WTC11 (cell line): ENCODE data around the gene CLK2. TPM values are rescaled to one million over a fixed set of nuclear protein-coding genes. Genes with fewer than 3 reads are reported as not detected.
A peak's percentile ranks its signal among the peaks of the same experiment; 100 is the strongest.

ENCODE experiments used
- AFF4 ChIP-seq: sonication (generic); formaldehyde crosslinking; IDR thresholded peaks from 2 replicates; pipeline ENCODE4 v1.8.1; 2023; ENCODE audit warnings: mild to moderate bottlenecking, missing genetic modification reagents, borderline replicate concordance
- ARID4B ChIP-seq: sonication (generic); formaldehyde crosslinking; IDR thresholded peaks from 2 replicates; pipeline ENCODE4 v1.8.0; 2023; ENCODE audit warnings: missing genetic modification reagents, mild to moderate bottlenecking, borderline replicate concordance
- ELF4 ChIP-seq: sonication (generic); formaldehyde crosslinking; IDR thresholded peaks from 2 replicates; pipeline ENCODE4 v1.8.1; 2022; ENCODE audit warnings: low read depth, mild to moderate bottlenecking, moderate library complexity, missing genetic modification reagents
- GTF2I ChIP-seq: fragments of 250-450 bp; sonication (Bioruptor Pico); conservative IDR thresholded peaks from 2 replicates; pipeline ENCODE4 v1.4.0; 2021; ENCODE audit warnings: mild to moderate bottlenecking
- JUN ChIP-seq: sonication (generic); formaldehyde crosslinking; IDR thresholded peaks from 2 replicates; pipeline ENCODE4 v1.8.0; 2023; ENCODE audit warnings: mild to moderate bottlenecking, missing genetic modification reagents
- MYBL2 ChIP-seq: sonication (generic); formaldehyde crosslinking; IDR thresholded peaks from 2 replicates; pipeline ENCODE4 v1.8.1; 2023; ENCODE audit warnings: mild to moderate bottlenecking, moderate library complexity, missing genetic modification reagents
- NFATC4 ChIP-seq: fragments of 250-450 bp; sonication (Bioruptor Pico); IDR thresholded peaks from 2 replicates; pipeline ENCODE4 v1.9.0; 2021; ENCODE audit warnings: mild to moderate bottlenecking
- NFYB ChIP-seq: sonication (generic); formaldehyde crosslinking; conservative IDR thresholded peaks from 2 replicates; pipeline ENCODE4 v1.8.0; 2022; ENCODE audit warnings: low read depth, missing genetic modification reagents
- NR1H2 ChIP-seq: sonication (generic); formaldehyde crosslinking; IDR thresholded peaks from 2 replicates; pipeline ENCODE4 v1.9.0; 2021; ENCODE audit warnings: mild to moderate bottlenecking, moderate library complexity, missing genetic modification reagents
- SMAD3 ChIP-seq: sonication (generic); formaldehyde crosslinking; IDR thresholded peaks from 2 replicates; pipeline ENCODE4 v1.8.0; 2022; ENCODE audit warnings: missing genetic modification reagents, mild to moderate bottlenecking, borderline replicate concordance
- TEAD1 ChIP-seq: sonication (generic); formaldehyde crosslinking; IDR thresholded peaks from 2 replicates; pipeline ENCODE4 v1.8.0; 2022; ENCODE audit warnings: mild to moderate bottlenecking, missing genetic modification reagents
- TP53 ChIP-seq: sonication (generic); formaldehyde crosslinking; IDR thresholded peaks from 2 replicates; pipeline ENCODE4 v1.8.1; 2023; ENCODE audit warnings: mild to moderate bottlenecking, missing genetic modification reagents
- ZNF232 ChIP-seq: sonication (generic); formaldehyde crosslinking; IDR thresholded peaks from 2 replicates; pipeline ENCODE4 v1.8.0; 2022; ENCODE audit warnings: mild to moderate bottlenecking, missing genetic modification reagents
- ZNF263 ChIP-seq: sonication (generic); formaldehyde crosslinking; IDR thresholded peaks from 2 replicates; pipeline ENCODE4 v1.8.1; 2022; ENCODE audit warnings: low read depth, mild to moderate bottlenecking, moderate library complexity, missing genetic modification reagents
- ZNF396 ChIP-seq: fragments of 250-450 bp; sonication (Bioruptor Pico); IDR thresholded peaks from 2 replicates; pipeline ENCODE4 v1.8.0; 2021; ENCODE audit warnings: mild to moderate bottlenecking, moderate library complexity, borderline replicate concordance
- ZNF423 ChIP-seq: fragments of 250-450 bp; sonication (Bioruptor Pico); IDR thresholded peaks from 2 replicates; pipeline ENCODE4 v2.1.2; 2022; ENCODE audit warnings: mild to moderate bottlenecking, moderate library complexity
- ZNF425 ChIP-seq: fragments of 250-450 bp; sonication (Bioruptor Pico); conservative IDR thresholded peaks from 2 replicates; pipeline ENCODE4 v1.9.0; 2021; ENCODE audit warnings: mild to moderate bottlenecking
- ZNF671 ChIP-seq: fragments of 250-450 bp; sonication (Bioruptor Pico); IDR thresholded peaks from 2 replicates; pipeline ENCODE4 v1.8.0; 2021; ENCODE audit warnings: mild to moderate bottlenecking
- total RNA-seq: library from RNA; stranded (reverse); gene quantifications from 3 replicates; pipeline ENCODE4 v1.2.3, GENCODE V29; 2021
- TF ChIP-seq, protein P1 (sequence below): sonication (generic); formaldehyde crosslinking; conservative IDR thresholded peaks from 2 replicates; pipeline ENCODE4 v1.8.1; 2022; ENCODE audit warnings: mild to moderate bottlenecking, missing genetic modification reagents
- TF ChIP-seq, protein P2 (sequence below): sonication (generic); formaldehyde crosslinking; IDR thresholded peaks from 2 replicates; pipeline ENCODE4 v1.8.0; 2023; ENCODE audit warnings: mild to moderate bottlenecking, missing genetic modification reagents
- TF ChIP-seq, protein P3 (sequence below): fragments of 250-450 bp; sonication (Bioruptor Pico); IDR thresholded peaks from 2 replicates; pipeline ENCODE4 v1.9.0; 2021; ENCODE audit warnings: moderate library complexity, mild to moderate bottlenecking, inconsistent platforms, borderline replicate concordance
- TF ChIP-seq, protein P4 (sequence below): sonication (generic); formaldehyde crosslinking; IDR thresholded peaks from 2 replicates; pipeline ENCODE4 v1.8.1; 2023; ENCODE audit warnings: mild to moderate bottlenecking, missing genetic modification reagents

CLK2 gene
- total RNA-seq, 1 experiment from 2014 or later = 74.4 TPM

- TF ChIP-seq NFYB (CRISPR knock-in tag) = peak; percentile 92
- TF ChIP-seq, protein P1, sequence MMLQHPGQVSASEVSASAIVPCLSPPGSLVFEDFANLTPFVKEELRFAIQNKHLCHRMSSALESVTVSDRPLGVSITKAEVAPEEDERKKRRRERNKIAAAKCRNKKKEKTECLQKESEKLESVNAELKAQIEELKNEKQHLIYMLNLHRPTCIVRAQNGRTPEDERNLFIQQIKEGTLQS (CRISPR knock-in tag) = no peak
- TF ChIP-seq GTF2I (CRISPR knock-in tag) = no peak
- no peak for TF ChIP-seq JUN (CRISPR knock-in tag)
- TF ChIP-seq ZNF671 (CRISPR knock-in tag) = no peak
- no peak for TF ChIP-seq MYBL2 (CRISPR knock-in tag)
- TF ChIP-seq TEAD1 (CRISPR knock-in tag) = 0 out of 2 replicates have a peak, but pooled peaks have one; percentile 9
- TF ChIP-seq SMAD3 = 0 out of 2 replicates have a peak, but pooled peaks have one; percentile 67
- TF ChIP-seq, protein P2, sequence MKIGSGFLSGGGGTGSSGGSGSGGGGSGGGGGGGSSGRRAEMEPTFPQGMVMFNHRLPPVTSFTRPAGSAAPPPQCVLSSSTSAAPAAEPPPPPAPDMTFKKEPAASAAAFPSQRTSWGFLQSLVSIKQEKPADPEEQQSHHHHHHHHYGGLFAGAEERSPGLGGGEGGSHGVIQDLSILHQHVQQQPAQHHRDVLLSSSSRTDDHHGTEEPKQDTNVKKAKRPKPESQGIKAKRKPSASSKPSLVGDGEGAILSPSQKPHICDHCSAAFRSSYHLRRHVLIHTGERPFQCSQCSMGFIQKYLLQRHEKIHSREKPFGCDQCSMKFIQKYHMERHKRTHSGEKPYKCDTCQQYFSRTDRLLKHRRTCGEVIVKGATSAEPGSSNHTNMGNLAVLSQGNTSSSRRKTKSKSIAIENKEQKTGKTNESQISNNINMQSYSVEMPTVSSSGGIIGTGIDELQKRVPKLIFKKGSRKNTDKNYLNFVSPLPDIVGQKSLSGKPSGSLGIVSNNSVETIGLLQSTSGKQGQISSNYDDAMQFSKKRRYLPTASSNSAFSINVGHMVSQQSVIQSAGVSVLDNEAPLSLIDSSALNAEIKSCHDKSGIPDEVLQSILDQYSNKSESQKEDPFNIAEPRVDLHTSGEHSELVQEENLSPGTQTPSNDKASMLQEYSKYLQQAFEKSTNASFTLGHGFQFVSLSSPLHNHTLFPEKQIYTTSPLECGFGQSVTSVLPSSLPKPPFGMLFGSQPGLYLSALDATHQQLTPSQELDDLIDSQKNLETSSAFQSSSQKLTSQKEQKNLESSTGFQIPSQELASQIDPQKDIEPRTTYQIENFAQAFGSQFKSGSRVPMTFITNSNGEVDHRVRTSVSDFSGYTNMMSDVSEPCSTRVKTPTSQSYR = no peak
- no peak for TF ChIP-seq ELF4
- no peak for TF ChIP-seq ZNF423
- TF ChIP-seq TP53 (CRISPR knock-in tag) = no peak
- TF ChIP-seq ARID4B (CRISPR knock-in tag) = no peak
- no peak for TF ChIP-seq NFATC4 (CRISPR knock-in tag)
- TF ChIP-seq, protein P3, sequence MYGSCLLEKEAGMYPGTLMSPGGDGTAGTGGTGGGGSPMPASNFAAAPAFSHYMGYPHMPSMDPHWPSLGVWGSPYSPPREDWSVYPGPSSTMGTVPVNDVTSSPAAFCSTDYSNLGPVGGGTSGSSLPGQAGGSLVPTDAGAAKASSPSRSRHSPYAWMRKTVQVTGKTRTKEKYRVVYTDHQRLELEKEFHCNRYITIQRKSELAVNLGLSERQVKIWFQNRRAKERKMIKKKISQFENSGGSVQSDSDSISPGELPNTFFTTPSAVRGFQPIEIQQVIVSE (CRISPR knock-in tag) = no peak
- TF ChIP-seq AFF4 (CRISPR knock-in tag) = no peak
- TF ChIP-seq NR1H2 (CRISPR knock-in tag) = no peak
- no peak for TF ChIP-seq ZNF425 (CRISPR knock-in tag)
- TF ChIP-seq ZNF263 (CRISPR knock-in tag) = no peak
- no peak for TF ChIP-seq ZNF396 (CRISPR knock-in tag)
- TF ChIP-seq, protein P4, sequence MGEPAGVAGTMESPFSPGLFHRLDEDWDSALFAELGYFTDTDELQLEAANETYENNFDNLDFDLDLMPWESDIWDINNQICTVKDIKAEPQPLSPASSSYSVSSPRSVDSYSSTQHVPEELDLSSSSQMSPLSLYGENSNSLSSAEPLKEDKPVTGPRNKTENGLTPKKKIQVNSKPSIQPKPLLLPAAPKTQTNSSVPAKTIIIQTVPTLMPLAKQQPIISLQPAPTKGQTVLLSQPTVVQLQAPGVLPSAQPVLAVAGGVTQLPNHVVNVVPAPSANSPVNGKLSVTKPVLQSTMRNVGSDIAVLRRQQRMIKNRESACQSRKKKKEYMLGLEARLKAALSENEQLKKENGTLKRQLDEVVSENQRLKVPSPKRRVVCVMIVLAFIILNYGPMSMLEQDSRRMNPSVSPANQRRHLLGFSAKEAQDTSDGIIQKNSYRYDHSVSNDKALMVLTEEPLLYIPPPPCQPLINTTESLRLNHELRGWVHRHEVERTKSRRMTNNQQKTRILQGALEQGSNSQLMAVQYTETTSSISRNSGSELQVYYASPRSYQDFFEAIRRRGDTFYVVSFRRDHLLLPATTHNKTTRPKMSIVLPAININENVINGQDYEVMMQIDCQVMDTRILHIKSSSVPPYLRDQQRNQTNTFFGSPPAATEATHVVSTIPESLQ (CRISPR knock-in tag) = no peak
- 0 out of 2 replicates have a peak, but pooled peaks have one; percentile 75 for TF ChIP-seq ZNF232 (CRISPR knock-in tag)
Measured at GRCh38 chr1:155227261-155228095, 45.8 kb downstream of the CLK2 start (continued).
